DND-41 (cell line): ENCODE measurements around the gene SCUBE2.

Source experiments
- EZH2 ChIP-seq: IDR thresholded peaks from 3 replicates; pipeline ENCODE4 v1.6.1; 2012; ENCODE audit warnings: borderline replicate concordance, low read depth, mild to moderate bottlenecking, moderate library complexity, low read length, inconsistent platforms; ENCODE audit not compliant: severe bottlenecking
- TF ChIP-seq, protein P1 (sequence below): IDR thresholded peaks from 2 replicates; pipeline ENCODE4 v1.5.1; 2012; ENCODE audit warnings: borderline replicate concordance, low read length, moderate library complexity, mild to moderate bottlenecking; ENCODE audit not compliant: poor library complexity, severe bottlenecking; ENCODE audit errors: extremely low read depth

DNA sequence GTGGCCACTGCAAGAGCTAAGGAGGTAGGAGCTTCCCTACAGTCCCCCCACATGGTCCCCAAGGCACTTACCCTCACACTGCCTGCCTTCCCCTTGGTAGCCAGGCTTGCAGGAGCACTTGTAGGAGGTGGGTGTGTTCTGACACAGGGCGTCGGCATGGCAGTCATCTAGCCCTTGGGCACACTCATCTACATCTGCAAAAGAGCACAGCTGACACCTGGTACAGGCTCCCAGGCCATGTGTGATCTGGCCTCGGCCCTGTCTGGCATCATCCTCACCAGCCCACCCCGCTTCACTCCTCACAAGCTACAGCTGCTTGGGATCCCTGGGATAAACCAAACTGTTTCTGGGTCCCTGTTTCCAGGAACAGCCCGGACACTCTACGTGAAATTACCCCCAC lies 1.8 kb downstream of the SCUBE2 start:
- TF ChIP-seq, protein P1, sequence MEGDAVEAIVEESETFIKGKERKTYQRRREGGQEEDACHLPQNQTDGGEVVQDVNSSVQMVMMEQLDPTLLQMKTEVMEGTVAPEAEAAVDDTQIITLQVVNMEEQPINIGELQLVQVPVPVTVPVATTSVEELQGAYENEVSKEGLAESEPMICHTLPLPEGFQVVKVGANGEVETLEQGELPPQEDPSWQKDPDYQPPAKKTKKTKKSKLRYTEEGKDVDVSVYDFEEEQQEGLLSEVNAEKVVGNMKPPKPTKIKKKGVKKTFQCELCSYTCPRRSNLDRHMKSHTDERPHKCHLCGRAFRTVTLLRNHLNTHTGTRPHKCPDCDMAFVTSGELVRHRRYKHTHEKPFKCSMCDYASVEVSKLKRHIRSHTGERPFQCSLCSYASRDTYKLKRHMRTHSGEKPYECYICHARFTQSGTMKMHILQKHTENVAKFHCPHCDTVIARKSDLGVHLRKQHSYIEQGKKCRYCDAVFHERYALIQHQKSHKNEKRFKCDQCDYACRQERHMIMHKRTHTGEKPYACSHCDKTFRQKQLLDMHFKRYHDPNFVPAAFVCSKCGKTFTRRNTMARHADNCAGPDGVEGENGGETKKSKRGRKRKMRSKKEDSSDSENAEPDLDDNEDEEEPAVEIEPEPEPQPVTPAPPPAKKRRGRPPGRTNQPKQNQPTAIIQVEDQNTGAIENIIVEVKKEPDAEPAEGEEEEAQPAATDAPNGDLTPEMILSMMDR: no peak
- TF ChIP-seq EZH2: no peak
